ENCODE results near the gene SMIM43. TPM values are rescaled to one million over a fixed set of nuclear protein-coding genes. Genes with fewer than 3 reads are reported as not detected.

Gene SMIM43
- total and polyA plus RNA-seq, 2 donors (not counting 1 experiment from before 2014, with no cell fraction given): not detected

- peaks cover 6% of the 10 kb centered on the region for H3K4me1 Mint-ChIP-seq
- no peak overlapping the region for H3K9ac ChIP-seq (ENCODE audit: low read length)
Measured at GRCh38 chr4:121712001-121712651, 52.8 kb downstream of the SMIM43 start.

More at GRCh38 chr4:121712001-121712651, 52.8 kb downstream of the SMIM43 start:
- peaks cover 0 to 29% (median 16%) of the 10 kb centered on the region in 4 experiments for H3K27me3 ChIP-seq (replicated peaks in 1 of 4; ENCODE audit: control extremely low read depth in 1 of 4, control insufficient read depth in 3 of 4, insufficient read depth in 4 of 4, low read length in 3 of 4)
- no peaks in the 10 kb centered on the region for H3K9me3 Mint-ChIP-seq (ENCODE audit: insufficient read depth)
- H3K27ac ChIP-seq (ENCODE audit: low read length in 2 of 2): no peak overlapping the region
- CTCF ChIA-PET: no interaction called here
- H3K4me2 ChIP-seq (replicated peaks; ENCODE audit: low read depth, low read length, poor library complexity, severe bottlenecking): peak overlapping the region; percentile 48
- DNase-seq (no peak), ATAC-seq (ENCODE audit: low read depth) (no peak)
- peak overlapping the region; percentile 71 for H2AFZ ChIP-seq (ENCODE audit: insufficient read depth, low read depth, low read length, poor library complexity, severe bottlenecking)
- no peak overlapping the region for H3K4me3 ChIP-seq (ENCODE audit: control extremely low read depth in 1 of 5, extremely low read depth in 1 of 5, insufficient read depth in 1 of 5, low read depth in 2 of 5, low read length in 4 of 5)
- intact Hi-C loops (cut with micrococcal nuclease): no loop called here
- H3K4me3 Mint-ChIP-seq: no peak overlapping the region
- 96% methylated on average over 3 of the region's 7 CpGs for WGBS (ENCODE audit: insufficient coverage)
- TF ChIP-seq CTCF (IDR thresholded peaks at IDR 0.05) (no peak), EZH2 (IDR thresholded peaks at IDR 0.05; ENCODE audit: borderline replicate concordance, insufficient read depth, low read depth, low read length, poor library complexity, severe bottlenecking) (no peak)
- H3K36me3 ChIP-seq (replicated peaks in 1 of 2; ENCODE audit: control extremely low read depth in 1 of 2, control insufficient read depth in 1 of 2, extremely low read depth in 1 of 2, insufficient read depth in 2 of 2, low read length in 1 of 2): no peaks in the 10 kb centered on the region
- peaks cover 3 to 5% of the 10 kb centered on the region in 2 donors for H3K4me1 ChIP-seq (ENCODE audit: control insufficient read depth in 2 of 2, insufficient read depth in 2 of 2, low read length in 2 of 2)
- H4K20me1 ChIP-seq (ENCODE audit: control insufficient read depth, insufficient read depth, low read length, poor library complexity, severe bottlenecking): no peaks in the 10 kb centered on the region
- H3K79me2 ChIP-seq (ENCODE audit: control insufficient read depth, insufficient read depth, low read length): no peaks in the 10 kb centered on the region
- H3K27ac Mint-ChIP-seq: no peak overlapping the region
- H3K9me3 ChIP-seq (ENCODE audit: control extremely low read depth in 1 of 3, control insufficient read depth in 2 of 3, insufficient read depth in 1 of 3, low read length in 2 of 3): no peaks in the 10 kb centered on the region
- POLR2A ChIA-PET: no interaction called here
- peaks cover 71% of the 10 kb centered on the region for H3K27me3 Mint-ChIP-seq

All from B cell (primary cell).